Measurements from ENCODE around the gene DLGAP1. TPM values are rescaled to one million over a fixed set of nuclear protein-coding genes. Genes with fewer than 3 reads are reported as not detected.
"Not testable (repeated sequence)": the region's sequence is repeated elsewhere in the genome, so short reads cannot be mapped to it uniquely, and the experiment has no call there.

DLGAP1 gene
- total RNA-seq, 1 donor from 2014 or later: not detected

DNA sequence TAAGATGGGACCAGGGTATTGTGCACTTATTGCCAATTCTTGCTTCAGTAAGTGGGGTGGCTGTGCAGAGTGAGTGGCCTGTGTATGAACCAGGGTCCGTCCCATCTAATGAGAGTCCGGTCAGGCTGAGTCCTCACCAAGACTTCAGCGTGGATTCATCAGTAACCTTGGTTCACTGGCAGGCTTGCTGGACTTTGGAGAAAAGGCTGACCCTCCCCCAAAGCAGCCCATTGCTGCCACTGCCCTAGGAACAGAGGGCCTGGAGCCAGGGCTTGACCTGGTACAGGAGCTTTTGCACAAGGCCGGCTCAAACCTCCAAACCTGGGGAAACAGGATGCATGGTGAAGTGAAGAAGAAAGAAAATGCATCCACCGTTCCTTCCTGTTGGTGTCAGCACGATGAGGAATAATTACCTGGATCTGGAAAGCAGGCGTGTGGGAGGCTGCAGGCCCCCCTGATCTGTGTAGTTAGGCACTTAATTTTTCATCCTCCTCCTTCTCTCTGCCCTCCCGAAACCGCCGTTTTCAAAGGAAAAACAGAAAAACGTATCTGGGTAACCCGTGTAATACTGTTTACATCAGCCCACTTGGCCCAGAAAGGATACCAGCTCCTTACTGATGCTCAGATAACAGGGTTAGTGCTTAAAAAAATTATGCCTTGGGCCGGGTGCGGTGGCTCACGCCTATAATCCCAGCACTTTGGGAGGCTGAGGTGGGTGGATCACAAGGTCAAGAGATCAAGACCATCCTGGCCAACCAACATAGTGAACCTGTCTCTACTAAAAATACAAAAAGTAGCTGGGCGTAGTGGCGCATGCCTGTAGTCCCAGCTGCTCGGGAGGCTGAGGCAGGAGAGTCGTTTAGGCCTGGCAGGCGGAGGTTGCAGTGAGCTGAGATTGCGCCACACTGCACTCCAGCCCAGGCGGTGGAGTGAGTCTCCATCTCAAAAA, 857.4 kb downstream of the DLGAP1 start:
- intact Hi-C loops (cut with micrococcal nuclease): no loop called here

DNA sequence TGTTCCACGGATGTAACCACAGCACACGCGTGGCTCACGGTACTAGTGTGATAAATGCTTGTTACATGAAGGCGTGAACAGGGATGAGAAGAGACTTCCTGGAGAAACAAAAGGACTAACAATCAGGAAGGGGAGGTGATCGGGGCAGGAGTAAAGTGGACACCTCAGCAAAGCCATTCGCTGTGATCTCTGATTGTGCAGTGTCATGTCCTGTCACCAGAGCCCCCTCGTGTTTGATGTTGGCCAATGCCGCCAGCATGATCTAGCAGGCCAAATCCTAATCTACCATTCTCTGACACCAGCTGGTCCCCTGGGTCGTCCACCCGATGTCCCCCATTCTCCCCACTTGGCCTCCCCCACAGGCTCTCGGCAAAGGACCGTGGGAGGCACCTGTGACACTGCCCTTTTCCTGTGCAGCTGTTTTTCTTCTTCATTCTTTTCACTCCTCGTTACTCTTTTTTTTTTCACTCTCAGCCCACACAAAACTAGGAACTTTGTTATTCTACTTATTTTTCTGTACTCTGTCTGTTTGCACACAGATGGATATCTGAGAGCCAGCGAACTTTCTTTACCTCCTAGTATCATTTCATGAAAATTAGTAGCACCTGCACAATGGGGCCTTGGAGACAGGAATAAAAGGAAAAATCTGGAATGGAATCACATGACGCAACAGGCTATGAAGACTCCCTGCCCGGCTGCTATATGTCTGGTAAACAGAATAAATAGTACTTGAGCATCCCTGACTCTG, 858.3 kb downstream of the DLGAP1 start:
- intact Hi-C loops (cut with micrococcal nuclease): no loop called here

GRCh38 chr18:3596324-3596636, 858.8 kb downstream of the DLGAP1 start:
- intact Hi-C loops (cut with micrococcal nuclease): no loop called here

DNA sequence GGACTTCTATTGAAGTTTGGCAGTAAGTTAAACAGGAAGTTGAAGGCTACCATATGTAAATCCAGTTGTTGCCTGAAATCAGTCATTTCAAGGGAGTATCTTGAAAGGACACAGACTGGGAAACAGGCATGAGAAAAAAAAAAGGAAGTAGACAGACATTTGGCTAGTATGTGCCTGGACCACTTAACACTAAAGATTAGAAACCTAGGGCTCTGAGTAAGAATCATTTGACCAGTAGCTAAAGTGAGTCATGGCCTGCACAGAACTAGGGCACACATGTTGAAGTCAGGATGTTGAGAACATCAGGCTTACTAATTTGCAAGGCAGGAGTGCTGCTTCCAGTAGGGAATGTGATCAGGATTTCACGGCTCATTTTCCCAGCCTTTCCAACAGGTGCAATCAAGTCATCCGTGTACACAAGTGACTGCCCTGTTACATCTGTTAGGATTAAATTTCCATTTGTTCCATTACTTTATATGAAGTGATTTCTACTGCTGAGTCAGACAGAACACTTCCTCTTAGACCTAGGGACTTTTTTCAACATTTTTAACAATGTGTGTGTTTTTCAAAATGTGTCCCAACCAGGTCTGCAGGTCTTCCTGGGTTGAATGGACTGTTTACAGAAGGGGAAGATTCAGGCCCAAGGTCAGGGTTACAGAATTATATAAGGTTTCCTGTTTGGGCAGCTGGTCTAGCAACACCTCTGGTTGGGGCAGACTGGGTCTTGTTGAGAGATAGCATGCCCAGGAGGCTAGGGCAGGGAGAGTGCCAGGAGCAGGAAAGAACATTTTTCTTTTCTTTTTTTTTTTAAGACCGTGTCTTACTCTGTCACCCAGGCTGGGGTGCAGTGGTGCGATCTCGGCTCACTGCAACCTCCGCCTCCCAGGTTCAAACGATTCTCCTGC, 859.5 kb downstream of the DLGAP1 start:
- intact Hi-C loops (cut with micrococcal nuclease): loop anchor here (1.0 to 2.0 kb wide), 5 partner anchors 8 to 1699 kb away; partner anchors contain the start of genes MYL12A, MYL12B and ZBTB14

DNA sequence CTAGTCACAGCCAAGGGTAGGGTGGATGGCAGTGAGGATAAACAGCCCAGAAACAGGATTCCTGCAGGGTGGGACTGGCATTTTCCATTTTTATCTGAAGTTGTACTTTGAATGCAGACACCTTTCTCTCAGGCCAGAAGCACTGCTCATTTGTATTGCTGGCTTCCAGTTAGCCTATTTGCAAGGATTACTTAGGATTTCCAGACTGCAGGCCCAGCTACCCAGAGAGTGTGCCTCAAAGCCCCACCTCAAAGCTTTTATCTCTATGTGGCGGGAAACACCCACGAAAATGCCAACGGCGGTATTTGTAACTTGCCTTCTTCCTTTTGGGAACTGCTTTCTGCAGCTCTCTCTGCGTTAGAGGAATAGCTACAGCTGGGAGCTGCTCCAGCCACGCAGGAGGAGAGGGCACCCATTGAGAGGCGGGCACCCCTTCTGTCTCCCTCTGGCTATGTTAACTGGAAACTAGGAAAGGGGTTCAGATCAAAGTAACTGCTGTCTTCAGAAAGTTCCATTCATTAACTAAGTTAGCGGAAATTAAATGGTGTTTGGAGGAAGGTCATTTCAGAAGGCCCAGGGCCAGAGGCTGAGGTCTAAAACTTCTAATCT, 860.2 kb downstream of the DLGAP1 start:
- intact Hi-C loops (cut with micrococcal nuclease): loop anchor here (1.0 to 5.0 kb wide), 12 partner anchors 8 to 1700 kb away; partner anchors contain the start of genes MYL12A, MYL12B, SMCHD1 and ZBTB14

DNA sequence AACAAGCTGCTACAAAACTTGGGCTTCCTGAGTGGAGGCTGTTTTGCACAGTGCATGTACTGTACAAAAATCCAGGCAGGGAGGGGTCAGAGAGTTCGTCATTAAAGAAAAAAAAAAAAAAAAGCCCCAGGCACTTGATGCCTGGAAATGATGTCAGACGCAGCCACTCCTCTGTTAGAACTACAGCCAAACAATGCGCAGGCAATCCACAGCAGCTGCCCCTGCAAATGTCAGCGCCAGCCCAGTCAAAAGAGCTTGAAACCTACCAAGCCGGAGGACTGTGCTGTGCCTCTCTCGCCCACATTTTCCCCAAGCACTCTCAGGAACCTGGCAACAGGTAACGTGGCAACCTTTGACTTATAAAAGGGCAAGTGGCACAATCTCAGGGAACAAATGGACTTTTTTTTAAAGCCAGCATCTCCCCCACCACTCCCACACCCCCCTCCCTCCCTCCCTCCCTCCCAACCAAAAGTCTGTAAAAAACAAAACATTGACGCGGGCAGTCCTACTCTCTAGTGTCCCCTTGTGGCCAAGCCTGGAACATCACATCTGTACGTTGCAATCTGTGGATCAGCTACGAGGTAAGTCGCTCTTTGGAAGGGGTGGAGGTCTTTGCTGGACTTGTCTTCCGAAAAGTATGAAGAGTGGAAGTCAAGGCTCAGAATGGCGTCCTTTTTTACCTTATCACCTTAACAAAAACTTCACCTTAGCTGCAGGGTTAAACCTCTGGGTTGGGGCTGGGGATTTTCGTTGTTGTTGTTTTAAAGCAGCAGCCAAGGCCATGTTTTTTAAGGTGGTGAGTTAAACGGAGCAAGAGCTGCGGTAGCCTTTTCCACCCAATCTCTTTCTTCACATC, 861.0 kb downstream of the DLGAP1 start:
- intact Hi-C loops (cut with micrococcal nuclease): loop anchor here (1.0 to 5.0 kb wide), 11 partner anchors 8 to 1701 kb away; partner anchors contain the start of genes MYL12A, MYL12B, SMCHD1 and ZBTB14

- intact Hi-C loops (cut with micrococcal nuclease): loop anchor here (5.0 kb wide), 2 partner anchors 631 to 936 kb away; partner anchors contain the start of gene SMCHD1
Observed at GRCh38 chr18:3593381-3593903, 861.7 kb downstream of the DLGAP1 start.

DNA sequence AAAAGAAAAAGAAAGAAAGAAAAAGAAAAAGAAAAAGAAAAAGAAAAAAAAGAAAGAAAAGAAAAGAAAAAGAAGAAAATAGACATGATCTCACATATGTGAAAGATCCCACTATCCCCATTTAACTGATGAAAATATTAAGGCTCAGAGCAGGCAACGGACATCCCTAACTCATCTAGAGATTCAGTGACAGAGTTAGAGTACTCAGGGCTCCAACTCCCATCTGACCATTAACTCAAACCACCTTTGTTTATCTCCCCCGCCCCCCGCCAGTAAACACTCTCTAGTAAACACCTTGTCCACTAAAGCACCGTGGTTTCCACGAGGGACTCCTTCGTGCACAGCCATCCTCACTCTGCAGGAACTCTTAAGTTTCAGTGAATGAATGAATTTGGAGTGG, 862.2 kb downstream of the DLGAP1 start:
- intact Hi-C loops (cut with micrococcal nuclease): loop anchor here (5.0 kb wide), 2 partner anchors 631 to 936 kb away; partner anchors contain the start of gene SMCHD1

DNA sequence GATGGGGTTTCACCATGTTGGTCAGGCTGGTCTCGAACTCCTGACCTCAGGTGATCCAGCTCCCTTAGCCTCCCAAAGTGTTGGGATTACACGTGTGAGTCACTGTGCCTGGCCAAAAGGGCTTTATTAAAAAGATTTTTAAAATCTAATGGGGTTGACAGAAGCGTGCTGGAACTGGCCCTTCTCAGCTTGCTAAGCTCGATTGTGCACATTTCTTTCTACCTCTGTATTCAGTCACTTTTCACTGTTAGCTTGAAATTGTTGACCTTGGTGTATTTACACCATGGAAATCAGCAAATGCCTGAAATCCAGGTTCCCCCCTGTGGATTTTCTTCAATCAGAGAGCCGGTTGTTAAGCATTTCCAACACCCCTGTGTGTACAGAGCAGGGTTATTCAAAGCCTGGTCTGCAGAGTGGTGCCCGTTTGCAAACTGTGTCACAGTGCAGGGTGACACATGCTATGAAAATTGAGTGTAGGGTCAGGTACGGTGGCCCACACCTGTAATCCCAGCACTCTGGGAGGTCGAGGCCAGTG, 864.9 kb downstream of the DLGAP1 start:
- intact Hi-C loops (cut with micrococcal nuclease): loop anchor here (5.0 kb wide), 2 partner anchors 628 to 933 kb away; partner anchors contain the start of gene SMCHD1

DNA sequence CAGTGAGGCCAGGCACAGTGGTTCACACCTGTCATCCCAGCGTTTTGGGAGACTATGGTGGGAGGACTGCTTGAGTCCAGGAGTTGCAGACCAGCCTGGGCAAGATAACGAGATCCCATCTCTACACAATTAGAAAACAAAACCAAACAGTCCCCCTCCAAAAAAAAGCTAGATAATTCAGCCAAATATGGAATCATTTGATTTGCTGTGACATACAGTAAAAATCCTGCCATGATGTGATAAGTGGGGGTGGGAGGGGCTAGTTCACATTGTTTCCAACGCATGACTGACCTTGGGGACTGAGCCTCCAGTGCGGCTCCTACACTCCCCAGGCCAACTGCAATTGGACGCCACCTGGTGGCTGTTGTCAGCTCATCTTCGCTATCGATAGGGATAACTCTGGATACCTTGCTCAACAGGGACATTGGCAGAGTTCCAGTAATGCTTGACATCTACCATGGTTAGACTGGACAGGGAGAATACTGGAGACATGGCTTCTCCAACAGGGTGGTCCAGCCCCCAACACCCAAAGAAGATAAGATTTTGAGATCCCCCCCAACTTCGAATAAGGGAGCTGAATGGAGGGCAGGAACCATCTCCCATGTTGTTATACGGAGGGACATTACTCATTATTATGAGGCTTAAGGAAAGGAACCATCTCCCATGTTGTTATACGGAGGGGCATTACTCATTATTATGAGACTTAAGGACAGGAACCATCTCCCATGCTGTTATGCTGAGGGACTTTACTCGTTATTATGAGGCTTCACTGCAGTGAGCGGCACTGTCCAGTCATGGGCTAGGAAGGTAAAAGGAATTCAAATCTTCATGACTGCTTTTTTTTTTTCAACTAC, 869.2 kb downstream of the DLGAP1 start:
- intact Hi-C loops (cut with micrococcal nuclease): loop anchor here (1.0 to 2.0 kb wide), 3 partner anchors 8 to 305 kb away; no protein-coding TSS in a partner anchor

GRCh38 chr18:3584897-3585460, 870.1 kb downstream of the DLGAP1 start:
- intact Hi-C loops (cut with micrococcal nuclease): loop anchor here (2.0 kb wide), 1 partner anchor 304 kb away; no protein-coding TSS in a partner anchor

DNA sequence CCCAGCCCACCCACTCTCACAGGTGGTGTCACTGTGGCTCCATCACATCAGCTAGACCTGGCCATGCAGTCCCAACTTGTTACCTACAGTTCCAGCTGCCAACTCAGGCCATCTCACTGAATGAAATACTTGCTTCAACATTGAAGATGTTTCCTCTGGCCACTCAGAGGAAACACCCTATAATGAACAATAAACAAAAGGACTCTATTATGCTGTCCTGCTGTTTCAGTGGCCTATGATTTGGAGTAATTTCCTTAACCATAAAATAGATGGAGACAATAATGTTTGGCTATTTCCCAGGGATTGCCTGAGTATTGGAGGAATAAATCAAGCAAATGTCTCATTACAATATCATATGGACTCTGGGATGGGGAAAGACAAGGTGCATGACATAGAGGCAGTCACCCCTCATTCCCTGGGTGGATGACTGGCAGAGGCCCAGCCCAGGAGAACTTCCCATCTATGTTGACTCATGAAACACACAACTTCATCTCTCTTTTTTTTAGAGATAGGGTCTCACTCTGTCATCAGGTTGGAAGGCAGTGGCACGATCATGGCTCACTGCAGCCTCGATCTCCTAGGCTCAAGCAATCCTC, 870.7 kb downstream of the DLGAP1 start:
- intact Hi-C loops (cut with micrococcal nuclease): loop anchor here (2.0 kb wide), 1 partner anchor 304 kb away; no protein-coding TSS in a partner anchor

GRCh38 chr18:3583873-3584247, 871.2 kb downstream of the DLGAP1 start:
- intact Hi-C loops (cut with micrococcal nuclease): loop anchor here (2.0 kb wide), 1 partner anchor 303 kb away; no protein-coding TSS in a partner anchor

- intact Hi-C loops (cut with micrococcal nuclease): not testable (repeated sequence)
Observed at GRCh38 chr18:3583106-3583872, 871.8 kb downstream of the DLGAP1 start.

GRCh38 chr18:3581890-3582289, 873.2 kb downstream of the DLGAP1 start:
- intact Hi-C loops (cut with micrococcal nuclease): no loop called here

DNA sequence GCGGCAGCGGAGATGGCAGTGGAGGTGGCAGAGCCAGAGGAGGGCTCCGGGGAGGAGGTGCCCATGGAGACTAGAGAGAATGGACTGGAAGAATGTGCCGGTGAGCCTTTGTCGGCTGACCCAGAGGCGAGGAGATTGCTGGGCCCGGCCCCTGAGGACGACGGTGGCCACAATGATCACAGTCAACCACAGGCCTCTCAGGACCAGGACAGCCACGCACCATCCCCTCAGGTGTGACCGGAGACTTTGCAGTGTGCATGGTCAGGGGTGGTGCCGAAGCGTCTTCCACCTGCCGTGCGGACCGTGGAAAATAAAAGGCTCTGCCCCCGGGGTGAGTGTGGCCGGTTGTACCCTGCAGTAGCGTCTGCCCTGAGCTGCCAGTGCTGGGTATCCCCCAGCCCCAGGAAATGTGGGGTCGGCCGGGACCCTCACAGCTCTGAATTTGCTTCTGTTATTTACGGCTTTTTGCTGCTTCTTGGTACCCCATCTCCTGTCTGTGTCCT, 874.5 kb downstream of the DLGAP1 start:
- intact Hi-C loops (cut with micrococcal nuclease): not testable (repeated sequence)
